A549 (cell line): ENCODE data around the gene ADAM12. TPM values are rescaled to one million over a fixed set of nuclear protein-coding genes. Genes with fewer than 3 reads are reported as not detected.

Source experiments
- ATAC-seq, 2 experiments: fragments of 200-7000 bp in 1 of 2; fragments of >200 bp in 1 of 2; cut with Nextera tagmentation in 1 of 2; cut with Tn5 transposase in 1 of 2; 3 replicates each; pipeline versions ENCODE4 v1.8.0 to v1.9.1; 2018 to 2020; ENCODE audit warnings: mild to moderate bottlenecking in 1 of 2, moderate library complexity in 1 of 2
- CTCF ChIA-PET: fragments of 300-600 bp; sonication (Branson Sonifier 250); formaldehyde crosslinking; extraction: SDS; loops from one replicate; lab custom pipeline; 2021; ENCODE audit warnings: antibody characterized with exemption, inconsistent platforms; lab: Yijun Ruan, JAX
- POLR2A ChIA-PET: fragments of 350-600 bp; formaldehyde crosslinking; extraction: SDS; loops from one replicate; lab custom pipeline; 2021; ENCODE audit warnings: antibody characterized with exemption, inconsistent platforms; lab: Yijun Ruan, JAX
- DNase-seq, 2 experiments: peaks; one replicate each; pipeline versions ENCODE4 v3.0.0 to v3.0.0-alpha.2; 2011 to 2016; ENCODE audit warnings: low read depth in 1 of 2, low spot score in 1 of 2
- FAIRE-seq: peaks from 2 replicates; lab custom pipeline; 2011; peaks lifted over from hg19 to GRCh38; lab: Jason Lieb, UNC
- H3K27ac ChIP-seq, 2 experiments: fragments of >200 bp; sonication (Bioruptor Twin); formaldehyde crosslinking; 3 replicates each; pipeline ENCODE4 v1.5.1; 2016 to 2017
- H3K4me1 ChIP-seq: fragments of >200 bp; sonication (Bioruptor Twin); formaldehyde crosslinking; 3 replicates; pipeline ENCODE4 v1.6.1; 2016
- H3K4me2 ChIP-seq: fragments of >200 bp; sonication (Bioruptor Twin); formaldehyde crosslinking; 3 replicates; pipeline ENCODE4 v1.6.1; 2016
- H3K4me3 ChIP-seq: fragments of >200 bp; sonication (Bioruptor Twin); formaldehyde crosslinking; 3 replicates; pipeline ENCODE4 v1.5.1; 2016
- H3K9me3 ChIP-seq: fragments of >200 bp; sonication (Bioruptor Twin); formaldehyde crosslinking; 3 replicates; pipeline ENCODE4 v1.6.1; 2016
- CBX2 ChIP-seq: fragments of 200-600 bp; sonication (generic); IDR thresholded peaks from 2 replicates; pipeline ENCODE4 v1.6.1; 2016; ENCODE audit warnings: low read depth, mild to moderate bottlenecking, borderline replicate concordance
- CTCF ChIP-seq: fragments of >200 bp; sonication (Bioruptor Twin); formaldehyde crosslinking; IDR thresholded peaks from 3 replicates; pipeline ENCODE4 v1.5.1; 2016
- EHF ChIP-seq: fragments of 250-450 bp; sonication (Bioruptor Pico); IDR thresholded peaks from 2 replicates; pipeline ENCODE4 v1.5.0; 2020; ENCODE audit warnings: mild to moderate bottlenecking
- EHMT2 ChIP-seq: fragments of 200-600 bp; sonication (generic); IDR thresholded peaks from 2 replicates; pipeline ENCODE4 v1.6.1; 2016; ENCODE audit warnings: antibody characterized with exemption, low read depth, mild to moderate bottlenecking, moderate library complexity
- HMGXB4 ChIP-seq: fragments of 250-450 bp; sonication (Bioruptor Pico); IDR thresholded peaks from 2 replicates; pipeline ENCODE4 v1.5.0; 2021; ENCODE audit warnings: mild to moderate bottlenecking, moderate library complexity, borderline replicate concordance
- HOXB5 ChIP-seq: fragments of 250-450 bp; sonication (Bioruptor Pico); IDR thresholded peaks from 2 replicates; pipeline ENCODE4 v1.5.0; 2020; ENCODE audit warnings: mild to moderate bottlenecking, moderate library complexity
- KDM1A ChIP-seq: fragments of 200-600 bp; sonication (generic); IDR thresholded peaks from 2 replicates; pipeline ENCODE4 v1.6.1; 2016; ENCODE audit warnings: low read depth, mild to moderate bottlenecking
- KDM5A ChIP-seq: fragments of 200-600 bp; sonication (generic); IDR thresholded peaks from 2 replicates; pipeline ENCODE4 v1.6.1; 2016; ENCODE audit warnings: antibody characterized with exemption, mild to moderate bottlenecking
- MAX ChIP-seq: IDR thresholded peaks from 2 replicates; pipeline ENCODE4 v1.6.1; 2012
- MYC ChIP-seq: IDR thresholded peaks from 2 replicates; pipeline ENCODE4 v1.6.1; 2012; ENCODE audit warnings: mild to moderate bottlenecking, inconsistent platforms, low read length, improper control_type of control experiment, borderline replicate concordance
- POLR2A ChIP-seq: IDR thresholded peaks from 2 replicates; pipeline ENCODE4 v1.6.1; 2012; ENCODE audit warnings: mild to moderate bottlenecking, low read length
- POLR2AphosphoS2 ChIP-seq: conservative IDR thresholded peaks from 2 replicates; pipeline ENCODE4 v1.6.1; 2012; ENCODE audit warnings: low read length, improper control_type of control experiment, inconsistent platforms
- RAD21 ChIP-seq, 2 experiments: fragments of >200 bp in 1 of 2; sonication (Bioruptor Twin) in 1 of 2; formaldehyde crosslinking in 1 of 2; IDR thresholded peaks in 1 of 2; conservative IDR thresholded peaks in 1 of 2; 2 replicates in 1 of 2; 3 replicates in 1 of 2; pipeline ENCODE4 v1.6.1; 2012 to 2018; ENCODE audit warnings: inconsistent platforms in 1 of 2
- RFX5 ChIP-seq: fragments of 450-650 bp; IDR thresholded peaks from 2 replicates; pipeline ENCODE4 v1.7.1; 2014; ENCODE audit warnings: antibody characterized with exemption, mild to moderate bottlenecking, moderate library complexity
- RNF2 ChIP-seq: fragments of 200-600 bp; sonication (generic); IDR thresholded peaks from 2 replicates; pipeline ENCODE4 v1.6.1; 2016; ENCODE audit warnings: low read depth, mild to moderate bottlenecking, antibody characterized with exemption, moderate library complexity, borderline replicate concordance
- SMC3 ChIP-seq: fragments of >200 bp; sonication (Bioruptor Twin); formaldehyde crosslinking; IDR thresholded peaks from 3 replicates; pipeline ENCODE4 v1.6.1; 2018; ENCODE audit warnings: inconsistent platforms
- TFCP2L1 ChIP-seq: fragments of 250-450 bp; sonication (Bioruptor Pico); IDR thresholded peaks from 2 replicates; pipeline ENCODE4 v1.5.0; 2021; ENCODE audit warnings: mild to moderate bottlenecking
- ZSCAN20 ChIP-seq: fragments of 250-450 bp; sonication (Bioruptor Pico); IDR thresholded peaks from 2 replicates; pipeline ENCODE4 v1.8.0; 2022; ENCODE audit warnings: mild to moderate bottlenecking, moderate library complexity
- WGBS: methylation state at CpG from one replicate; pipeline ENCODE4 v1.1.6; 2017; ENCODE audit errors: missing lambda C conversion rate; 5-methylcytosine and 5-hydroxymethylcytosine counted together
- polyA plus RNA-seq, 4 experiments: library from polyadenylated mRNA; depleted of rRNA in 3 of 4; stranded (reverse); fragments of >200 nt; fragmentation: RNase III in 1 of 4; extraction: RNeasy Plus Mini Kit Qiagen cat#74134 plus additional on column Dnase treatment in 1 of 4; gene quantifications; 2 replicates in 3 of 4; 3 replicates in 1 of 4; pipeline ENCODE4 v1.2.3, GENCODE V29; 2011 to 2017
- TF ChIP-seq, protein P1 (sequence below): fragments of 250-450 bp; sonication (Bioruptor Pico); IDR thresholded peaks from 2 replicates; pipeline ENCODE4 v1.5.0; 2020; ENCODE audit warnings: low read depth, mild to moderate bottlenecking, moderate library complexity

ADAM12 gene
- polyA plus RNA-seq, 2 of the 4 experiments (the other 2 are of a cell fraction): 1.6 to 4.8 TPM

DNA sequence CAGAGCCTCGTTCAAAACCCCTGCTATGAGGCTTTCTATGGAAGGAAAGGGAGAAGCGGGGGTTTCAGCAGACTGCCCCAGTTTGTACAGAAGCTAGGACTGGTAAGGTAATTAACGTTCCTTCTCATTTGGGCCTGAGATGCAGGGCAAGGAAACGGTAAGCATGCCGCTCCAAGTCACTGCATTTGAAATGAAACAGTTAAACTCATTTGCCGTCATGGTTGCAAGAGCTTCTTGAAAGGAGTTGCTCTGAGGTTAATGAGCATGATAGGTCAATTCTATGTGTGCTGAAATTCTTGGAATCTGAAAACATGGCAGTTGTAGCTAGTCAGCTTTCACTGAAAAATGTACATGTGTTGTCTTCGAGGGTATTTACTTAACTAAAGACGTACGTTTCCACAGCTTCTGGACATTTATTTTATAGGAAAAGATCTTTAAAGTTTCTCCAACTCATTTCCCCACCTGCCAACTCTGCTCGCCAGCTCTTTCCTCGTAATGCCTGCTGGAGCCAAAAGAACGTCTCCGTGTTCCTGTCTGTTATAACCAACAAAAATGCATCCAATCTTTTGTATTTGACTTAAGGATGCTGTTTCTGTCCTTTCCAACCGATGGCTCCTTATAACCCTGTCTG lies 73.3 kb downstream of the ADAM12 start:
- TF ChIP-seq HOXB5: no peak
- TF ChIP-seq POLR2AphosphoS2: no peak
- no peak for TF ChIP-seq ZSCAN20 (CRISPR knock-in tag)
- TF ChIP-seq EHMT2: no peak
- TF ChIP-seq RNF2: no peak
- no peak for TF ChIP-seq RFX5
- no peak for TF ChIP-seq CTCF
- 65% methylated on average over 14 of the region's 14 CpGs for WGBS
- ATAC-seq: no peak
- H3K4me3 ChIP-seq: no peak overlapping the region
- no peak for FAIRE-seq
- no peak for DNase-seq
- no peaks in the 10 kb centered on the region for H3K9me3 ChIP-seq
- ChIA-PET CTCF (interaction anchor here (0.7 to 2.4 kb wide), 6 partner anchors 8 to 333 kb away, joined by 3 to 8 read pairs (median 3); no protein-coding TSS in a partner anchor), POLR2A (no interaction called here)
- H3K4me2 ChIP-seq: no peak overlapping the region
- no peak overlapping the region for H3K27ac ChIP-seq
- peaks cover 15% of the 10 kb centered on the region for H3K4me1 ChIP-seq

- CTCF ChIA-PET: interaction anchor here (0.6 to 1.0 kb wide), 2 partner anchors 11 to 65 kb away, joined by 3 read pairs; no protein-coding TSS in a partner anchor
Observed at GRCh38 chr10:126312167-126312566, 76.1 kb downstream of the ADAM12 start.

More at GRCh38 chr10:126312167-126312566, 76.1 kb downstream of the ADAM12 start:
- POLR2A ChIA-PET: no interaction called here
- DNase-seq: no peak
- no peak overlapping the region for H3K4me2 ChIP-seq
- no peak overlapping the region for H3K4me3 ChIP-seq
- no peaks in the 10 kb centered on the region for H3K9me3 ChIP-seq
- TF ChIP-seq SMC3: no peak
- no peak for TF ChIP-seq HMGXB4 (CRISPR knock-in tag)
- no peak for TF ChIP-seq HOXB5
- TF ChIP-seq MYC: no peak
- no peak for TF ChIP-seq RAD21 (conservative IDR thresholded peaks at IDR 0.05 in 1 of 2, IDR thresholded peaks at IDR 0.05 in 1 of 2)
- no peak for TF ChIP-seq CBX2
- TF ChIP-seq KDM5A: no peak
- TF ChIP-seq MAX: no peak
- no peak for TF ChIP-seq KDM1A
- TF ChIP-seq POLR2A: no peak
- TF ChIP-seq TFCP2L1 (CRISPR knock-in tag): no peak
- TF ChIP-seq, protein P1, sequence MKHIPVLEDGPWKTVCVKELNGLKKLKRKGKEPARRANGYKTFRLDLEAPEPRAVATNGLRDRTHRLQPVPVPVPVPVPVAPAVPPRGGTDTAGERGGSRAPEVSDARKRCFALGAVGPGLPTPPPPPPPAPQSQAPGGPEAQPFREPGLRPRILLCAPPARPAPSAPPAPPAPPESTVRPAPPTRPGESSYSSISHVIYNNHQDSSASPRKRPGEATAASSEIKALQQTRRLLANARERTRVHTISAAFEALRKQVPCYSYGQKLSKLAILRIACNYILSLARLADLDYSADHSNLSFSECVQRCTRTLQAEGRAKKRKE (CRISPR knock-in tag): no peak
- TF ChIP-seq CTCF: no peak
- TF ChIP-seq EHF (CRISPR knock-in tag): no peak
- no peak for FAIRE-seq
- ATAC-seq: no peak
- H3K4me1 ChIP-seq: peaks cover 28% of the 10 kb centered on the region
- WGBS: 56% methylated on average over 9 of the region's 9 CpGs
- H3K27ac ChIP-seq: no peak overlapping the region
